ENCODE data around the gene DLGAP5.

DLGAP5 gene

DNA sequence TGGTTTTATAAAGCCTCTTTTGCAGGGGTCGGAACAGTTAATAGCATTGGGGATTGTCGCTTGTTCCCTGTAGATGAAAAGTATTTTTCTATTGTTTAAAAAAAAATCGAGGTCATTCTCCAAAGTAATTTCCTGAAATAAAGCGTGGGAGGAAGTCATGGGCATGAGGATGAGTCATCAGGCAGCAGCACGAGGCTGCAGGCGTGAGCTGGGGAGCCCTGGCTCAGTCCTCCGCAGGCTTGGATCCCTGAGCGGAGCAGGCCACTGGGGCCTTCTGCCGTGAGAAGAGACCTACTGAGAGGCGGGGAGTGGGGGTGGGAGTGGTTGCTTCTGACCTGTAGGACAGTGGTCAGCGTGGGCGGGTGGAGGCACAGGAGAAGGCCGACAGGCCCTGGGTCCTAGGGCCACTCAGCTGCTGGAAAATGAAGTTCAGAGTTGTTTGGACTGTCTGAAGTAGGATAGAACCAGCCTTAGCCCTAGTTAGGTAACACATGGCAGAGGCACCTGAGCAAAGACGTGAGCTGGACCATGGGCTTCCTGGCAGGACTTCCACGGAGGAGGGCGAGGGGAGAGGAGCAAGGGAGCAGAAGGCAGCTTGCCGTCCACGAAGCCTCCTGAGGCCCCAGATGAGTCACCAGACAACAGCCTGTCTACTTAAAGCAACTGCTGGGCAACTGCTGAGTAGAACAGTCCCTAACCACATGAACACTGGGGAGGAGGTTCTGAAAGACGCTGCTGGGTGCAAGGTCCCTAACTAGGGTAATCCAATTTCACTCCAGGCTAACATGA is 83.4 kb downstream of the DLGAP5 start:
- DNase-seq, result no peak

DNA sequence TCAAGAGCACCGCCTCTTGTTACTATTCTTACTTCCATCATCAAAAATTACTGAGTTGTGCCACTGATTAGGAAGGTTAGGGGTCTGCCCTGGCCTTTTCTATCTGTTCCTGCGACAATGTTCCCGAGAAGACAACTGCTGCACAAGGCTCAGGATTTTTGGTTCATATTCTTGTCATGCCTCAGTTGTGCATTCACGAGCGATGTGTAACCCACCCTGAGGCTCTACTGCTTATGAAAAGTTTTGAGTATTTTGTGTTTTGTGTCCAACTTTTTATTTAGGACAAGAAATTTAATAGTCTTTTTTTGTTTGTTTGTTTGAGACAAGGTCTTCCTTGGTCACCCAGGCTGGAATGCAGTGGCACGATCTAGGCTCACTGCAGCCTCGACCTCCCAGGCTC is 85.4 kb downstream of the DLGAP5 start:
- DNase-seq, result no peak

DNA sequence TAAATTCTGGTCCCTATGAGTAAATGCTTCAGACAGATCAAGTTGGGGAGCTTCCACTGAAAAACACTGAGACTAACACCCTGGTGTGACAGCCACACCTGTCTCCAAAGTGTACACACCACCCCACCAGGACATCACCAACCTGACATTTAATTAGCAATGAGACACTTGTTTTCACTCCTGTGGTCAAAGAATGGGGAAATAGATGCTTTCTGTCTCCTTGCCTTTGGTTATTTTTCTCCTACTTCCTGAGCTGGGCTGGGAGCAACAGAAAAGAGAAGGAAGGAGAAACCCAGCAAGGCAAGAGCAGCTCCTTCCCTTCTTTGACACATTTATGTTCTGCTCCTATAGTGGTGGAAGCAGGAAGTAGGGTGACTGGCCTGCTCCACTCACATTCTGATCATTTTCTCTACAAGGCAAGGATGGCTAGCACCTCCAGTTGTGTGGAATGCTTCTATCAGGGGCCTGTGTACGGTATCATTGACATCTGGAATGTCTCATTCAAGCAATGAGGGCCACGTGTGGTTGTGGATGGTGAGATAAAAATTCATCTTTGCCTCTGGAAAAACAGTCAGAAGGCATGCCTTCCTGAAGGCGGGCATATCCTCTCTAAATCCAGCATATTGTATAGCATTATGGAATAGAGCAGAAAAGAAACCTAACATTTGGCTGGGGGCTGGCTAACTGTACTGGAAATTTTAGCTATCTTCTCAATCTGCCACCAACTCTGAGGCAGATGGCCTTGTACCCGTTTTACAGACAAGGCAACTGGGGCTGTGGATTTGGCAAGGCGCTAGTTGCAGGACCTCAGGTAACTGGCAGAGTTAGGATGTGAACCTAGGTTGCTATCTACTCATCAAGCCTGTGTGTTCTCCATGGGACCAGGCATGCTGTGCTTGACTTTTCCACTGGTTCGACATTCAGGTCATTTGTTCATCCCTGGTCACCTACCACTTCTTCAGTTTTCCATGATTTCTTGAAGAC is 87.1 kb downstream of the DLGAP5 start:
- no peak for DNase-seq

DNA sequence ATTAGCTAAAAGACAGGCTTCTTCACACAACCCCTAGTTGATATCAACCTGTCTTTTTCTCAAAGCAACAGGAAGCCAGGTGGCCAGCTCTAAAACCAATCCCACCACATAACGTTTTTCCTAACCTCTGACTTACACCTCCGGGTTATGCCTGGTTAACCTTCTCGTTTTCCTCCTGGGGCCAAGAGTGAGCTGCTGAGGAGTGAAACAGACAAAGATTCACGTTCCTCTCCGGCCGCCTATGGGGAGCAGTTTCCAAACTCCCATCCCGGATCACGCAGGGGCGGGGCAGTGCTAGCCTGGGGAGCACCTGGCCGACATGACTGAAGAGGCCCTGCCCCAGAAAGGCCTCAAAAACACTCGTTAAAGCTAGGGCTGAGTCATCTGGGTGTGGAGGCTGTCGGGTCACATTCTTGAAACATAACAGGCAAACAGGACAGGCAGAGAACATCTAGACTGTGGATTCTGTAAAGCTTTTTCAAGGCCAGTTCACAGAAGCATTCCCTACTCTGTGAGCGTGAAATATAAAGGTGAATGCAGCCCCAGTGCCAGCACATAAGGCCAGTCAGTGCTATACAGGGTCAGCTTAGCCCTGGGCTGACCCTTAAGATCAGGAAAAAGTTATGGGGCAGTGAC is 88.3 kb downstream of the DLGAP5 start:
- DNase-seq, result no peak

DNA sequence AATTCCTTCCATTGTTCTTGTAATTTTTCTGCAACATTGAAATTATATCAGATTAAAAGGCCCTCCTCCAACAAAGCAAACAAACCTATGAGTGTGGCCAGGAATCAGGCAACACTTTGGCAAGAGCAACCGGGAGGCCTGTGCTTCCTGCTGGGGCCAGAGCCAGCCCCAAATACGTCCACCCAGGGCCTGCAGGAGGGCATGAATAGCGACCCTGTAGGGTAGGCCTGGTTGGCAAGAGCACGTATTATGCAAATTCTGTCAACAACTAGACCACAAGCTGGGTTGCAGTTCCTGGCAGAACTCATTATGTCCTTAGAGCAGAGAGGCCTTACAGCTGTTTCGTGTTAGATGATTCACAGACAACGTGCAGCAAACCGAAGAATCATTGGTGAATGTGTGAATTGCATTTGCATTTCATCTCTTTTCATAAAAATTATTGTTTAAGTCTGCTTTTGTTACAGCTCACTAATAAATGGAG is 89.2 kb downstream of the DLGAP5 start:
- DNase-seq, result no peak

DNA sequence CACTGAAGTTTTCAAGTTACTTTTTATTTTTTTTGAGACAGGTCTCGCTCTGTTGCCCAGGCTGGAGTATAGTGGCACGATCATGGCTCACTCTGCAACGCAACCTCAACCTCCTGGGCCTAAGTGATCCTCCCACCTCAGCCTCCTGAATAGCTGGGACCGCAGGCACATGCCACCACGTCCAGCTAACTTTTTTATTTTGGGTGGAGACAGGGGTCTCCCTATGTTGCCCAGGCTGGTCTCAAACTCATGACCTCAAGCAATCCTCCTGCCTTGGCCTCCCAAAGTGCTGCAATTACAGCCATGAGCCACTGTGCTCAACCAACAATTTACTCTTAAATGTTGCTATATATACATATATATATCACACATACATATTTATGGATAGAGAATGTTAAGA is 89.7 kb downstream of the DLGAP5 start:
- no peak for DNase-seq

DNA sequence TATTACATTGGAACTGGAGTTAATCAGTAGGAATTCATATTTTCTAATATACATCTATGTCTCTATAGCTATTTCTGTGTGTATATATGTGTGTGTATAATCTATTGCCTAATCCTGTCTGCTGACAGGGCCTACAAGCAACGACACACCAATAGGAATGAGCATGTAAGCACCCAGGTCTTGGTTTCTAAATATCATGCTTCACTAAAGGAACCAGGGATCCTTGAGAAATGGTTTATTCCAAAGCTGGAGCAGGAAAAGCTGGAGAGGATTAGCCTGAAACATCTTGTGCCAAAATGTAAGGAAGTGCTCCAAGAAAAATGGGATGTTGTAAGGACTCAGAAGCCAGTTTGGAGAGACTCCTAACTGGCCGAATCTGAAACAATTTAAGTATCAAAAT is 91.6 kb downstream of the DLGAP5 start:
- DNase-seq, result no peak

DNA sequence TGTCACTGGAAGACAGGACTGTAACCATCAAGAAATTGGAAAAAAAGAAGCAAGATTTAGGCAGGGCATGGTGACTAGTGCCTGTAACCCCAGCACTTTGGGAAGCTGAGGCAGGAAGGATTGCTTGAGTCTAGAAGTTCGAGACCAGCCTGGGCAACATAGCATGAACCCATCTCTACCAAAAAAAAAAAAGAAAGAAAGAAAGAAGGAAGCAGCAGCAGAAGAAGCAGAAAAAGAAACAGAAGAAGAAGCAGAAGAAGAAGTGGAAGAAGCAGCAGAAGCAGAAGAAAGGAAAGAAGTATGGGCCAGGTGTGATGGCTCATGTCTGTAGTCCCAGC is 92.9 kb downstream of the DLGAP5 start:
- DNase-seq, result no peak

Measured in NCI-H524 treated with DMSO at 0.1 percent for 48 hours (cell line).